Measurements from ENCODE around the gene KISS1.

DNA sequence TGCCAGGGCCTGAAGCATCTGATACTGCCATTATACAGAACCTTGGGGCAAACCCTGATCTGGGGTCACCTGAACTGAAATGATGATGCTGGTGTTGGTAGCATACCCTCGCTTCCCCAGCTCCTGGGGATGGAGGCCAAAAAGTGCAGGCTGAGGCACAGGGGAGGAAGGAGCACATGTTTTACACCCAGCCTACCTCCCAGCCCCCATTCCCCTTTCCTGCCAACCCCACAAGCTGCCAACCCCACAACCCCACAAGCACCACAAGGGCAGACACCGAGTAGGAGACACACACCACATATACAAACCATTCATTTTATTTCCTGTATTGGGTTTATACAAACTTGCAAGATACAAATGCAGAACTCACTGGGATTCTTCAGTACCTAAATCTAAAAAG lies 22.3 kb upstream of the KISS1 start:
- no peak for TF ChIP-seq CTCF (IDR thresholded peaks at IDR 0.05; ENCODE audit: low read depth, low read length, poor library complexity, severe bottlenecking)
- no peak for TF ChIP-seq EZH2phosphoT487 (IDR thresholded peaks at IDR 0.05; ENCODE audit: borderline replicate concordance, low read length)

Data from DOHH2 (cell line).